ENCODE results near the gene LCN6.

Gene LCN6

DNA sequence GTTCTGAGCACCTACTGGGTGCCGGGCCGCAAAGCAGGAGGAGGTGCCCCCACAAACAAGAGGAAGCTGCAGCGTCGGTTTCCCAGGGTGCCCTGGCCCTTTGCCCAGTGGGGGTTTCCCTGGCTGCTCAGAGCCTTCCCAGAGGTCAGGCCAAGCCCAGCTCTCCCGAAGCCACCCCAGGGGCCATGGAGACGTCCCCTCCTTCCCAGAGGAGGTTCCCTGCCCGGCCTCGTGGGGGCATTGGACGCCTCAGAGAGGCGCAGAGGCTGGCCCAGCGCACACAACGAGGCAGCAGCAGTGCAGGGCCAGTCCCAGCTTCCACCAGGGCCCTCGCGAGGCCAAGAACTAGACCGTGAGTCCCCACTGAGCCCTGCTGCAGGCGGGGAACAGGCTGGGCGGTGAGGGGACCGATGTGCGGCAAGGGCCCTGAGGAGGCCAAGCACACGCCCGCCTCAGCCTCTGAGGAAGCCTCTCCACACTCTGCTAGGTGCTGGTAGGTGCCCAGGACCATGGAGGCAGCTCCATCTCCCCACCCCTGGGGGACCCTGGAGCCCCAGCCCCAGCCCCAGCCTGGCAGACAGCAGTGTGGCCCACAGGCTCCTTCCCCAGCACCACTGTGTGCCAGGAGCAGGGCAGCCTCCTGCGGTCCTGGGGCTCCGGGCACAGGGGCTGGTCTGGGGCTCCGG, 29.0 kb downstream of the LCN6 start:
- Histone ChIP-seq H2AFZ (ENCODE audit: insufficient read depth, low read length, poor library complexity) (no peak overlapping the region), H2BK12ac (ENCODE audit: low read length) (no peak overlapping the region), H3K9ac (ENCODE audit: low read length) (no peak overlapping the region), H2AK5ac (ENCODE audit: low read length) (no peak overlapping the region), H3K14ac (ENCODE audit: low read length) (no peak overlapping the region), H3K36me3 (ENCODE audit: control insufficient read depth in 1 of 2, insufficient read depth in 2 of 2, low read length in 2 of 2) (peaks cover 39 to 40% of the 10 kb centered on the region in 2 experiments), H3K4ac (ENCODE audit: low read depth, low read length) (no peak overlapping the region), H2BK5ac (ENCODE audit: low read depth, low read length, poor library complexity) (no peak overlapping the region), H3K4me3 (ENCODE audit: low read depth, low read length) (no peak overlapping the region), H3K9me3 (ENCODE audit: insufficient read depth, low read depth, low read length) (peaks cover 3% of the 10 kb centered on the region), H3K79me1 (ENCODE audit: low read length) (peaks cover 6% of the 10 kb centered on the region), H3K27me3 (ENCODE audit: insufficient read depth, low read length) (no peaks in the 10 kb centered on the region), H3K79me2 (ENCODE audit: control insufficient read depth, insufficient read depth, low read length, poor library complexity) (no peaks in the 10 kb centered on the region), H4K12ac (ENCODE audit: low read depth, low read length) (no peak overlapping the region), H2BK120ac (ENCODE audit: insufficient read depth, low read length, poor library complexity) (no peak overlapping the region), H4K8ac (ENCODE audit: low read depth, low read length) (no peak overlapping the region), H3K4me2 (ENCODE audit: low read length) (no peak overlapping the region), H4K91ac (ENCODE audit: low read depth, low read length) (no peak overlapping the region), H3K23ac (ENCODE audit: low read length) (no peak overlapping the region), H3K18ac (ENCODE audit: low read length) (no peak overlapping the region), H3K27ac (ENCODE audit: low read depth, low read length) (no peak overlapping the region), H3K4me1 (ENCODE audit: control insufficient read depth in 1 of 2, insufficient read depth in 2 of 2, low read length in 2 of 2) (peaks cover 8% of the 10 kb centered on the region in 2 experiments)
- no CpG with 5 or more reads among the region's 24 CpGs for WGBS (ENCODE audit: extremely low coverage, insufficient coverage, insufficient read length)
- no peak for DNase-seq

GRCh38 chr9:136718345-136719194, 29.8 kb downstream of the LCN6 start:
- Histone ChIP-seq H2BK5ac (ENCODE audit: low read depth, low read length, poor library complexity) (no peak overlapping the region), H3K9ac (ENCODE audit: low read length) (no peak overlapping the region), H3K36me3 (ENCODE audit: control insufficient read depth in 1 of 2, insufficient read depth in 2 of 2, low read length in 2 of 2) (peaks cover 31 to 32% of the 10 kb centered on the region in 2 experiments), H3K23ac (ENCODE audit: low read length) (no peak overlapping the region), H2AK5ac (ENCODE audit: low read length) (no peak overlapping the region), H4K12ac (ENCODE audit: low read depth, low read length) (no peak overlapping the region), H3K27ac (ENCODE audit: low read depth, low read length) (no peak overlapping the region), H4K8ac (ENCODE audit: low read depth, low read length) (no peak overlapping the region), H3K4me3 (ENCODE audit: low read depth, low read length) (no peak overlapping the region), H2BK120ac (ENCODE audit: insufficient read depth, low read length, poor library complexity) (no peak overlapping the region), H2AFZ (ENCODE audit: insufficient read depth, low read length, poor library complexity) (no peak overlapping the region), H3K79me2 (ENCODE audit: control insufficient read depth, insufficient read depth, low read length, poor library complexity) (peaks cover 3% of the 10 kb centered on the region), H3K14ac (ENCODE audit: low read length) (no peak overlapping the region), H3K9me3 (ENCODE audit: insufficient read depth, low read depth, low read length) (peaks cover 3% of the 10 kb centered on the region), H3K18ac (ENCODE audit: low read length) (no peak overlapping the region), H4K91ac (ENCODE audit: low read depth, low read length) (no peak overlapping the region), H3K79me1 (ENCODE audit: low read length) (peaks cover 12% of the 10 kb centered on the region), H2BK12ac (ENCODE audit: low read length) (no peak overlapping the region), H3K4me1 (ENCODE audit: control insufficient read depth in 1 of 2, insufficient read depth in 2 of 2, low read length in 2 of 2) (peaks cover 15 to 16% of the 10 kb centered on the region in 2 experiments), H3K4me2 (ENCODE audit: low read length) (no peak overlapping the region), H3K4ac (ENCODE audit: low read depth, low read length) (no peak overlapping the region), H3K27me3 (ENCODE audit: insufficient read depth, low read length) (no peaks in the 10 kb centered on the region)
- no CpG with 5 or more reads among the region's 20 CpGs for WGBS (ENCODE audit: extremely low coverage, insufficient coverage, insufficient read length)
- DNase-seq = no peak

DNA sequence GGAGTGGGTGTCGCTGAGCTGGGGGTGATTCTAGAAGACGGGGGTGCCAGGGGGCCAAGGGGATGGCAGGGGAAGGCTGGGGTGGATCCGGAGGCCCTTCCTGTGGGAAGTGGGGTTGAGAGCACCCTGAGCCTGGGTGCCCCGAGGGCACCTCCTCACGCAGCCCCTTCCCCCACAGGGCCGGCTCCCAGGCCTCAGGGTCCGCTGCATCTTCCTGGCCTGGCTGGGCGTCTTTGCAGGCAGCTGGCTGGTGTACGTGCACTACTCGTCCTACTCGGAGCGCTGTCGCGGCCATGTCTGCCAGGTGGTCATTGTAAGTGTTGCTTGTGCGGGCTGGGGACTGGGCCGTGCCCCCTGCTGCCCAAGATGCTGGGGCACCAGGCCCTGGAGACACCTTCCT, 30.9 kb downstream of the LCN6 start:
- Histone ChIP-seq H2BK5ac (ENCODE audit: low read depth, low read length, poor library complexity) (no peak overlapping the region), H3K79me1 (ENCODE audit: low read length) (peaks cover 22% of the 10 kb centered on the region), H2BK12ac (ENCODE audit: low read length) (no peak overlapping the region), H2BK120ac (ENCODE audit: insufficient read depth, low read length, poor library complexity) (no peak overlapping the region), H3K9me3 (ENCODE audit: insufficient read depth, low read depth, low read length) (no peaks in the 10 kb centered on the region), H2AK5ac (ENCODE audit: low read length) (no peak overlapping the region), H3K4ac (ENCODE audit: low read depth, low read length) (no peak overlapping the region), H2AFZ (ENCODE audit: insufficient read depth, low read length, poor library complexity) (no peak overlapping the region), H3K79me2 (ENCODE audit: control insufficient read depth, insufficient read depth, low read length, poor library complexity) (peaks cover 9% of the 10 kb centered on the region), H3K4me1 (ENCODE audit: control insufficient read depth in 1 of 2, insufficient read depth in 2 of 2, low read length in 2 of 2) (peaks cover 22 to 23% of the 10 kb centered on the region in 2 experiments), H3K23ac (ENCODE audit: low read length) (no peak overlapping the region), H3K27ac (ENCODE audit: low read depth, low read length) (no peak overlapping the region), H4K12ac (ENCODE audit: low read depth, low read length) (no peak overlapping the region), H4K91ac (ENCODE audit: low read depth, low read length) (no peak overlapping the region), H3K18ac (ENCODE audit: low read length) (no peak overlapping the region), H3K36me3 (ENCODE audit: control insufficient read depth in 1 of 2, insufficient read depth in 2 of 2, low read length in 2 of 2) (peaks cover 20 to 21% of the 10 kb centered on the region in 2 experiments), H3K4me3 (ENCODE audit: low read depth, low read length) (no peak overlapping the region), H3K9ac (ENCODE audit: low read length) (no peak overlapping the region), H3K27me3 (ENCODE audit: insufficient read depth, low read length) (peaks cover 2% of the 10 kb centered on the region), H4K8ac (ENCODE audit: low read depth, low read length) (no peak overlapping the region), H3K4me2 (ENCODE audit: low read length) (no peak overlapping the region), H3K14ac (ENCODE audit: low read length) (no peak overlapping the region)
- WGBS (ENCODE audit: extremely low coverage, insufficient coverage, insufficient read length) = no CpG with 5 or more reads among the region's 16 CpGs
- DNase-seq = no peak

DNA sequence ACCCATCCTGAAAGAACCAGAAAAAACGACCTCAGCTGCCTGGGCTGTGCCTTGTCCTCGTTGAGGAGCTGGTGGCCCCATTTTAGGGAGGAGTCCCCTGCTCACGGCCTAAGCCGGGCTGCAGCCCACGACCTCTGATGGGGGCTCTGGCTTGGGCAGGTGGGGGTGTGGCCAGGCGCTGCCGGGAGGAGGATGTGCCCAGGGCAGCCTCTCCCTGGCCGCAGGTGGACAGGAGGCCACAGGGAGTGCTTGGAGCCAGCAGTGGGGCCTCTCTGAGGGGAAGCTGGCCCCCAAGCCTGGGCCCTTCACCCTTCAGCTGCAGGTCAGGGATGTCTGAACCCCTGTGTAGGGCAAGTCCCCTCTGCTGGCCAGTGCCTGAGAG, 33.4 kb downstream of the LCN6 start:
- Histone ChIP-seq H3K18ac (ENCODE audit: low read length) (peak overlapping the region; percentile 25), H2AK5ac (ENCODE audit: low read length) (peak overlapping the region; percentile 39), H4K12ac (ENCODE audit: low read depth, low read length) (no peak overlapping the region), H3K27ac (ENCODE audit: low read depth, low read length) (peak overlapping the region; percentile 25), H3K27me3 (ENCODE audit: insufficient read depth, low read length) (peaks cover 2% of the 10 kb centered on the region), H3K9me3 (ENCODE audit: insufficient read depth, low read depth, low read length) (no peaks in the 10 kb centered on the region), H3K9ac (ENCODE audit: low read length) (no peak overlapping the region), H3K4me2 (ENCODE audit: low read length) (no peak overlapping the region), H3K14ac (ENCODE audit: low read length) (peak overlapping the region; percentile 5), H3K36me3 (ENCODE audit: control insufficient read depth in 1 of 2, insufficient read depth in 2 of 2, low read length in 2 of 2) (peaks cover 4 to 7% of the 10 kb centered on the region in 2 experiments), H2BK5ac (ENCODE audit: low read depth, low read length, poor library complexity) (no peak overlapping the region), H3K23ac (ENCODE audit: low read length) (no peak overlapping the region), H4K91ac (ENCODE audit: low read depth, low read length) (peak overlapping the region; percentile 41), H3K4ac (ENCODE audit: low read depth, low read length) (peak overlapping the region; percentile 10), H2BK120ac (ENCODE audit: insufficient read depth, low read length, poor library complexity) (peak overlapping the region; percentile 29), H2AFZ (ENCODE audit: insufficient read depth, low read length, poor library complexity) (peak overlapping the region; percentile 46), H3K79me1 (ENCODE audit: low read length) (peaks cover 22% of the 10 kb centered on the region), H2BK12ac (ENCODE audit: low read length) (peak overlapping the region; percentile 16), H4K8ac (ENCODE audit: low read depth, low read length) (peak overlapping the region; percentile 33), H3K4me1 (ENCODE audit: control insufficient read depth in 1 of 2, insufficient read depth in 2 of 2, low read length in 2 of 2) (peaks cover 22 to 27% of the 10 kb centered on the region in 2 experiments), H3K4me3 (ENCODE audit: low read depth, low read length) (no peak overlapping the region), H3K79me2 (ENCODE audit: control insufficient read depth, insufficient read depth, low read length, poor library complexity) (peaks cover 9% of the 10 kb centered on the region)
- DNase-seq = no peak
- no CpG with 5 or more reads among the region's 8 CpGs for WGBS (ENCODE audit: extremely low coverage, insufficient coverage, insufficient read length)
